ENCODE measurements around the gene IL31RA.
"Not testable (repeated sequence)": the region's sequence is repeated elsewhere in the genome, so short reads cannot be mapped to it uniquely, and the experiment has no call there.

DNA sequence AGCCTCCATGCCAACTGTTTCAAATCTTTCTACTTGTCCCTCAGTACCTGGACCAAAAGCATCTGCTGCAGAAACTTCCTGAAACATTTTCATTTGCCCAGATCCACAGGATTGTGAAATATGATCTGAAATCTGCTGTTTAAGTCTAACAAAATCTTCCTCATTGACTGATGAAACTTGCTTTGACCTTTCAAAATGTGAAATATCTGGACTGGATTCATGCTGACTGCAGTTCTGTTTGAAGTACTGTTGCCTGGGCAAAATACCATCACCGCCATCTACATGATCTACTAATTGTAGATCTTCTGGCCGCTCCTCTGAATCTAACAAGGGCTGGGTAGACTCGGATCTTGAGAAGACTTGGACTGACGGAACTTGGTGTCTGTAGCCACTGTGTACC lies 90.0 kb downstream of the IL31RA start:
- TF ChIP-seq, protein P1, sequence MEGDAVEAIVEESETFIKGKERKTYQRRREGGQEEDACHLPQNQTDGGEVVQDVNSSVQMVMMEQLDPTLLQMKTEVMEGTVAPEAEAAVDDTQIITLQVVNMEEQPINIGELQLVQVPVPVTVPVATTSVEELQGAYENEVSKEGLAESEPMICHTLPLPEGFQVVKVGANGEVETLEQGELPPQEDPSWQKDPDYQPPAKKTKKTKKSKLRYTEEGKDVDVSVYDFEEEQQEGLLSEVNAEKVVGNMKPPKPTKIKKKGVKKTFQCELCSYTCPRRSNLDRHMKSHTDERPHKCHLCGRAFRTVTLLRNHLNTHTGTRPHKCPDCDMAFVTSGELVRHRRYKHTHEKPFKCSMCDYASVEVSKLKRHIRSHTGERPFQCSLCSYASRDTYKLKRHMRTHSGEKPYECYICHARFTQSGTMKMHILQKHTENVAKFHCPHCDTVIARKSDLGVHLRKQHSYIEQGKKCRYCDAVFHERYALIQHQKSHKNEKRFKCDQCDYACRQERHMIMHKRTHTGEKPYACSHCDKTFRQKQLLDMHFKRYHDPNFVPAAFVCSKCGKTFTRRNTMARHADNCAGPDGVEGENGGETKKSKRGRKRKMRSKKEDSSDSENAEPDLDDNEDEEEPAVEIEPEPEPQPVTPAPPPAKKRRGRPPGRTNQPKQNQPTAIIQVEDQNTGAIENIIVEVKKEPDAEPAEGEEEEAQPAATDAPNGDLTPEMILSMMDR (conservative IDR thresholded peaks at IDR 0.05; ENCODE audit: low read length), result not testable (repeated sequence)
- TF ChIP-seq EZH2phosphoT487 (IDR thresholded peaks at IDR 0.05; ENCODE audit: borderline replicate concordance, low read depth, low read length), result not testable (repeated sequence)

All from OCI-LY7 (cell line).